Measurements from ENCODE around the gene PTPRC.

The PTPRC gene

GRCh38 chr1:198638894-198639635, at the start of gene PTPRC:
TSS of gene PTPRC (plus strand) at chr1:198639040. CDS start at chr1:198639269, 229 bp downstream.
- peak within 1 kb of the TSS; percentile 99 for H3K27ac ChIP-seq (ENCODE audit: low read depth, low read length, poor library complexity, severe bottlenecking)
- H3K79me2 ChIP-seq (ENCODE audit: insufficient read depth, low read length), result peaks cover 76% of the 10 kb centered on the region
- no peaks in the 10 kb centered on the region for H3K27me3 ChIP-seq (ENCODE audit: insufficient read depth, low read length)
- peak within 1 kb of the TSS; percentile 84 for H3K9ac ChIP-seq (ENCODE audit: low read length)
- peaks cover 39% of the 10 kb centered on the region for H3K36me3 ChIP-seq (ENCODE audit: insufficient read depth, low read length)
- peak within 1 kb of the TSS; percentile 86 for H3K4me2 ChIP-seq (ENCODE audit: low read length)
- H3F3A ChIP-seq (ENCODE audit: insufficient read depth, low read length), result peaks cover 15% of the 10 kb centered on the region; the same call in 1 of the 2 replicates
- no peaks in the 10 kb centered on the region for H3K9me3 ChIP-seq (ENCODE audit: low read length)
- H4K20me1 ChIP-seq (ENCODE audit: insufficient read depth, low read length), result no peaks in the 10 kb centered on the region
- peaks cover 79% of the 10 kb centered on the region for H3K4me1 ChIP-seq (ENCODE audit: insufficient read depth, low read length, severe bottlenecking)
- no peak within 1 kb of the TSS for H2AFZ ChIP-seq (ENCODE audit: low read length)
- no peak for TF ChIP-seq EZH2 (IDR thresholded peaks at IDR 0.05; ENCODE audit: borderline replicate concordance, low read length)
- no peak for TF ChIP-seq CTCF (IDR thresholded peaks at IDR 0.05; ENCODE audit: low read length)
- H3K4me3 ChIP-seq (ENCODE audit: low read depth, low read length, poor library complexity, severe bottlenecking), result peak within 1 kb of the TSS; percentile 68
- H3K9me2 ChIP-seq (ENCODE audit: low read depth, low read length), result no peaks in the 10 kb centered on the region

GRCh38 chr1:198590454-198590853, 48.4 kb upstream of the PTPRC start:
- no peak overlapping the region for H3K4me2 ChIP-seq (ENCODE audit: low read length)
- H3K9me3 ChIP-seq (ENCODE audit: low read length), result peaks cover 22% of the 10 kb centered on the region
- no peak overlapping the region for H2AFZ ChIP-seq (ENCODE audit: low read length)
- no peak overlapping the region for H3K9ac ChIP-seq (ENCODE audit: low read length)
- no peaks in the 10 kb centered on the region for H4K20me1 ChIP-seq (ENCODE audit: insufficient read depth, low read length)
- peaks cover 8% of the 10 kb centered on the region for H3F3A ChIP-seq (ENCODE audit: insufficient read depth, low read length)
- H3K4me3 ChIP-seq (ENCODE audit: low read depth, low read length, poor library complexity, severe bottlenecking), result no peak overlapping the region
- TF ChIP-seq CTCF (IDR thresholded peaks at IDR 0.05; ENCODE audit: low read length), result no peak
- no peak for TF ChIP-seq EZH2 (IDR thresholded peaks at IDR 0.05; ENCODE audit: borderline replicate concordance, low read length)
- no peaks in the 10 kb centered on the region for H3K27me3 ChIP-seq (ENCODE audit: insufficient read depth, low read length)
- no peak overlapping the region for H3K27ac ChIP-seq (ENCODE audit: low read depth, low read length, poor library complexity, severe bottlenecking)
- H3K79me2 ChIP-seq (ENCODE audit: insufficient read depth, low read length), result no peaks in the 10 kb centered on the region
- H3K4me1 ChIP-seq (ENCODE audit: insufficient read depth, low read length, severe bottlenecking), result peaks cover under 1% of the 10 kb centered on the region
- H3K36me3 ChIP-seq (ENCODE audit: insufficient read depth, low read length), result peaks cover 21% of the 10 kb centered on the region
- no peaks in the 10 kb centered on the region for H3K9me2 ChIP-seq (ENCODE audit: low read depth, low read length)

- Histone ChIP-seq H3K9me3 (ENCODE audit: low read length) (peaks cover 5% of the 10 kb centered on the region; the same call in 1 of the 2 replicates), H3K9me2 (ENCODE audit: low read depth, low read length) (no peaks in the 10 kb centered on the region), H4K20me1 (ENCODE audit: insufficient read depth, low read length) (no peaks in the 10 kb centered on the region), H3K36me3 (ENCODE audit: insufficient read depth, low read length) (peaks cover 42% of the 10 kb centered on the region), H3F3A (ENCODE audit: insufficient read depth, low read length) (peaks cover 8% of the 10 kb centered on the region), H3K79me2 (ENCODE audit: insufficient read depth, low read length) (peaks cover 25% of the 10 kb centered on the region), H3K27me3 (ENCODE audit: insufficient read depth, low read length) (no peaks in the 10 kb centered on the region), H3K4me3 (ENCODE audit: low read depth, low read length, poor library complexity, severe bottlenecking) (peak overlapping the region; percentile 84), H2AFZ (ENCODE audit: low read length) (no peak overlapping the region), H3K4me2 (ENCODE audit: low read length) (peak overlapping the region; percentile 87), H3K4me1 (ENCODE audit: insufficient read depth, low read length, severe bottlenecking) (peaks cover 39% of the 10 kb centered on the region), H3K27ac (ENCODE audit: low read depth, low read length, poor library complexity, severe bottlenecking) (peak overlapping the region; percentile 97), H3K9ac (ENCODE audit: low read length) (no peak overlapping the region; the same call in 1 of the 2 replicates)
- TF ChIP-seq CTCF (IDR thresholded peaks at IDR 0.05; ENCODE audit: low read length) (no peak), EZH2 (IDR thresholded peaks at IDR 0.05; ENCODE audit: borderline replicate concordance, low read length) (no peak)
Observed at GRCh38 chr1:198595765-198596164, 43.1 kb upstream of the PTPRC start.

All from OCI-LY1 (cell line).